H1 (cell line): ENCODE data around the gene CSRNP3.

Source experiments
- CTCF ChIP-seq, 3 experiments: IDR thresholded peaks; 1 replicate in 2 of 3; 2 replicates in 1 of 3; pipeline versions ENCODE4 v1.5.1 to v1.6.1; 2011; ENCODE audit warnings: low read length in 3 of 3, mild to moderate bottlenecking in 3 of 3, inconsistent platforms in 2 of 3, low read depth in 1 of 3, moderate library complexity in 1 of 3; ENCODE audit not compliant: insufficient read depth in 1 of 3; ENCODE audit errors: control extremely low read depth in 1 of 3
- JUN ChIP-seq: IDR thresholded peaks from 2 replicates; pipeline ENCODE4 v1.6.1; 2011; ENCODE audit warnings: low read depth, mild to moderate bottlenecking, improper control_type of control experiment, low read length
- POLR2A ChIP-seq, 2 experiments: IDR thresholded peaks; 1 replicate in 1 of 2; 2 replicates in 1 of 2; pipeline ENCODE4 v1.6.1; 2011; ENCODE audit warnings: low read depth in 2 of 2, low read length in 2 of 2, mild to moderate bottlenecking in 2 of 2; ENCODE audit errors: control extremely low read depth in 1 of 2
- RAD21 ChIP-seq, 2 experiments: IDR thresholded peaks in 1 of 2; conservative IDR thresholded peaks in 1 of 2; 2 replicates each; pipeline ENCODE4 v1.6.1; 2011; ENCODE audit warnings: low read depth in 2 of 2, low read length in 2 of 2, improper control_type of control experiment in 1 of 2, inconsistent platforms in 1 of 2, mild to moderate bottlenecking in 1 of 2, moderate library complexity in 1 of 2
- RFX5 ChIP-seq: IDR thresholded peaks from 2 replicates; pipeline ENCODE4 v1.6.1; 2011; ENCODE audit warnings: low read depth, low read length, improper control_type of control experiment, borderline replicate concordance
- RNF2 ChIP-seq: fragments of 200-900, 300-1000 bp; sonication (generic); IDR thresholded peaks from 2 replicates; pipeline ENCODE4 v1.7.1; 2016; ENCODE audit warnings: borderline replicate concordance, low read depth, mild to moderate bottlenecking, antibody characterized with exemption, low read length; ENCODE audit not compliant: poor library complexity, severe bottlenecking; ENCODE audit errors: missing control alignments
- SP1 ChIP-seq: IDR thresholded peaks from 2 replicates; pipeline ENCODE4 v1.6.1; 2011; ENCODE audit warnings: low read depth, low read length

DNA sequence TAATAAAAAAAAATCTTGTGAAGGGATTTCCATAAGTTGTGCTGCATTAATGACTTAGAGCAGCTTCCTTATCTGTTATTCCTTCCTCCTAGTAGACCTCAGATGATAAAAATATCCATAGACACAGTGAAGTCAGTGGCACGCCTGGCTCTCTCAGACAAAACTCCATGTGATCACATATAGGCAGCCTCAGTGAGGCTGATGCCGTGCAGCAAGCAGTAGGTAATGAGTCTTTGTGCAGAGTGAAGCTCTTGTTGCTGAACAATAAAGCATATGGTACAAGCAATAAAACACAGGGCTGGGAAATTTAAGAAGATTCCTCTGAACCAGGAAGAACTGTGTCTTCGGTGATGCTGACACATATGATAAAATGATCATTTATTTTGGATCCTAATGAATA lies 102.7 kb downstream of the CSRNP3 start:
- TF ChIP-seq SP1: no peak
- no peak for TF ChIP-seq RFX5
- TF ChIP-seq RAD21 (IDR thresholded peaks at IDR 0.05 in 1 of 2, conservative IDR thresholded peaks at IDR 0.05 in 1 of 2; ENCODE audit: low read depth in 2 of 2, low read length in 2 of 2): no peak
- TF ChIP-seq CTCF (IDR thresholded peaks at IDR 0.05; ENCODE audit: control extremely low read depth in 1 of 3, insufficient read depth in 1 of 3, low read depth in 1 of 3, low read length in 3 of 3): no peak
- TF ChIP-seq JUN: no peak
- no peak for TF ChIP-seq POLR2A (IDR thresholded peaks at IDR 0.05; ENCODE audit: control extremely low read depth in 1 of 2, low read depth in 2 of 2, low read length in 2 of 2)
- no peak for TF ChIP-seq RNF2
